SW480 (cell line): Measurements from ENCODE around the gene QRFPR.
"Not testable (repeated sequence)": the region's sequence is repeated elsewhere in the genome, so short reads cannot be mapped to it uniquely, and the experiment has no call there.

Source experiments
- DNase-seq: peaks from one replicate; pipeline ENCODE4 v3.0.0-alpha.2; 2016; ENCODE audit warnings: low spot score

Gene QRFPR

GRCh38 chr4:121380776-121381462 is at the start of gene QRFPR:
Gene QRFPR (minus strand): TSS chr4:121381018. CDS start chr4:121380647, 371 bp downstream.
- DNase-seq: no peak

- no peak for DNase-seq
Measured at GRCh38 chr4:121428721-121429120, 47.9 kb upstream of the QRFPR start.

GRCh38 chr4:121421594-121421993 is 40.8 kb upstream of the QRFPR start:
- no peak for DNase-seq

- DNase-seq: no peak
Measured at GRCh38 chr4:121411151-121411744, 30.4 kb upstream of the QRFPR start.

- DNase-seq: not testable (repeated sequence)
Measured at GRCh38 chr4:121408567-121408966, 27.7 kb upstream of the QRFPR start.

- no peak for DNase-seq
Measured at GRCh38 chr4:121400632-121401031, 19.8 kb upstream of the QRFPR start.

GRCh38 chr4:121397941-121398601 is 17.3 kb upstream of the QRFPR start:
- DNase-seq: no peak

- DNase-seq: no peak
Measured at GRCh38 chr4:121397434-121397833, 16.6 kb upstream of the QRFPR start.

- DNase-seq: no peak
Measured at GRCh38 chr4:121392426-121393086, 11.7 kb upstream of the QRFPR start.

GRCh38 chr4:121390335-121390734 is 9.5 kb upstream of the QRFPR start:
- no peak for DNase-seq

- DNase-seq: no peak
Measured at GRCh38 chr4:121379276-121379675, 1.5 kb downstream of the QRFPR start.

GRCh38 chr4:121377076-121377475 is 3.7 kb downstream of the QRFPR start:
- no peak for DNase-seq

GRCh38 chr4:121376556-121376955 is 4.3 kb downstream of the QRFPR start:
- DNase-seq: no peak

- DNase-seq: no peak
Measured at GRCh38 chr4:121376097-121376496, 4.7 kb downstream of the QRFPR start.

GRCh38 chr4:121375262-121375661 is 5.6 kb downstream of the QRFPR start:
- DNase-seq: peak; percentile 1

- DNase-seq: no peak
Measured at GRCh38 chr4:121373841-121374240, 7.0 kb downstream of the QRFPR start.

- DNase-seq: peak; percentile 39
Measured at GRCh38 chr4:121370729-121371325, 10.0 kb downstream of the QRFPR start.

GRCh38 chr4:121360495-121360894 is 20.3 kb downstream of the QRFPR start:
- no peak for DNase-seq

- DNase-seq: peak; percentile 50
Measured at GRCh38 chr4:121358473-121358872, 22.3 kb downstream of the QRFPR start.

GRCh38 chr4:121353213-121353612 is 27.6 kb downstream of the QRFPR start:
- no peak for DNase-seq

GRCh38 chr4:121344098-121344497 is 36.7 kb downstream of the QRFPR start:
- DNase-seq: no peak

- DNase-seq: no peak
Measured at GRCh38 chr4:121340247-121340646, 40.6 kb downstream of the QRFPR start.
